Duodenal mucosa (tissue), 2 donors: ENCODE data around the gene EXOSC10.
A peak's percentile ranks its signal among the peaks of the same experiment; 100 is the strongest.
"Not testable (repeated sequence)": the region's sequence is repeated elsewhere in the genome, so short reads cannot be mapped to it uniquely, and the experiment has no call there.

Experiments used
- H3K27ac ChIP-seq: one replicate; pipeline ENCODE4 v1.7.0; 2013; ENCODE audit warnings: low read depth, low read length
- H3K27me3 ChIP-seq, 2 donors: one replicate each; pipeline ENCODE4 v1.7.0; 2013; ENCODE audit warnings: low read length in 2 of 2, control low read depth in 1 of 2; ENCODE audit not compliant: insufficient read depth in 2 of 2, control insufficient read depth in 1 of 2
- H3K36me3 ChIP-seq, 2 donors: one replicate each; pipeline ENCODE4 v1.7.0; 2013; ENCODE audit warnings: low read length in 2 of 2, control low read depth in 1 of 2; ENCODE audit not compliant: insufficient read depth in 2 of 2, control insufficient read depth in 1 of 2
- H3K4me1 ChIP-seq, 2 donors: one replicate each; pipeline ENCODE4 v1.7.0; 2013; ENCODE audit warnings: low read length in 2 of 2, control low read depth in 1 of 2; ENCODE audit not compliant: insufficient read depth in 2 of 2, control insufficient read depth in 1 of 2
- H3K4me3 ChIP-seq, 2 donors: one replicate each; pipeline ENCODE4 v1.7.0; 2013; ENCODE audit warnings: low read length in 2 of 2, low read depth in 1 of 2
- H3K9ac ChIP-seq, 2 donors: one replicate each; pipeline ENCODE4 v1.7.0; 2013; ENCODE audit warnings: low read length in 2 of 2, low read depth in 1 of 2
- H3K9me3 ChIP-seq, 2 donors: one replicate each; pipeline ENCODE4 v1.7.0; 2013; ENCODE audit warnings: low read length in 2 of 2, control low read depth in 1 of 2; ENCODE audit not compliant: control insufficient read depth in 1 of 2

EXOSC10 gene

DNA sequence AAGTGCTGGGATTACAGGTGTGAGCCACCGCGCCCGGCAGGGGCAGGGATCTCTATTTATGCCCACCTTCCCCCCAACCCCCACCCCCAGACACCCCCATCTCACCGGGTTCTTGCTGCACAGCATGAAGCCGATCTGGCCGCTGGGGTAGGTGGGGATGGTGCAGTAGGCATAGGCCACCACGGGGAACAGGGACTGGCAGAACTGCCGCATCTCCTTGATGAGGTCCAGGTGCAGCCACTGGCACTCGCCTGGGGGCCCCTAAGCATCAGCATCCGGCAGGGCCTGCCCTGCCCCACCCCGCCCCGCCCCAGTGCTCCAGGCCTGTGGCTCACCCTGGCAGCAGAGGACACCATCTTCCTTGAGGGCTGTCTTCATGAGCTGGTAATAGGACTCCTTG is 44.0 kb downstream of the EXOSC10 start:
- H3K36me3 ChIP-seq: peaks cover 0 to 22% of the 10 kb centered on the region in 2 donors
- H3K9me3 ChIP-seq: no peaks in the 10 kb centered on the region
- no peak overlapping the region for H3K9ac ChIP-seq
- H3K4me3 ChIP-seq: no peak overlapping the region
- no peak overlapping the region for H3K27ac ChIP-seq
- no peaks in the 10 kb centered on the region for H3K27me3 ChIP-seq
- peaks cover 14 to 23% of the 10 kb centered on the region in 2 donors for H3K4me1 ChIP-seq

GRCh38 chr1:11054666-11055065 is 45.0 kb downstream of the EXOSC10 start:
- H3K9ac ChIP-seq: no peak overlapping the region
- H3K27ac ChIP-seq: no peak overlapping the region
- no peaks in the 10 kb centered on the region for H3K27me3 ChIP-seq
- no peak overlapping the region for H3K4me3 ChIP-seq
- peaks cover 13 to 20% of the 10 kb centered on the region in 2 donors for H3K4me1 ChIP-seq
- H3K9me3 ChIP-seq: no peaks in the 10 kb centered on the region
- peaks cover 0 to 22% of the 10 kb centered on the region in 2 donors for H3K36me3 ChIP-seq

GRCh38 chr1:11054181-11054580 is 45.5 kb downstream of the EXOSC10 start:
- no peaks in the 10 kb centered on the region for H3K27me3 ChIP-seq
- peaks cover 0 to 22% of the 10 kb centered on the region in 2 donors for H3K36me3 ChIP-seq
- no peak overlapping the region for H3K27ac ChIP-seq
- no peaks in the 10 kb centered on the region for H3K9me3 ChIP-seq
- no peak overlapping the region for H3K9ac ChIP-seq
- H3K4me1 ChIP-seq: peaks cover 12 to 17% of the 10 kb centered on the region in 2 donors
- no peak overlapping the region for H3K4me3 ChIP-seq

GRCh38 chr1:11053758-11054137 is 45.9 kb downstream of the EXOSC10 start:
- H3K9me3 ChIP-seq: no peaks in the 10 kb centered on the region
- H3K4me1 ChIP-seq: peaks cover 8 to 13% of the 10 kb centered on the region in 2 donors
- no peak overlapping the region for H3K4me3 ChIP-seq
- H3K9ac ChIP-seq: no peak overlapping the region
- H3K36me3 ChIP-seq: peaks cover 0 to 22% of the 10 kb centered on the region in 2 donors
- H3K27me3 ChIP-seq: no peaks in the 10 kb centered on the region
- H3K27ac ChIP-seq: no peak overlapping the region

GRCh38 chr1:11052839-11053757 is 46.6 kb downstream of the EXOSC10 start:
- no peak overlapping the region for H3K9ac ChIP-seq
- peaks cover 4 to 9% of the 10 kb centered on the region in 2 donors for H3K4me1 ChIP-seq
- H3K9me3 ChIP-seq: no peaks in the 10 kb centered on the region
- H3K36me3 ChIP-seq: peaks cover 0 to 22% of the 10 kb centered on the region in 2 donors
- H3K27me3 ChIP-seq: no peaks in the 10 kb centered on the region
- H3K27ac ChIP-seq: peak overlapping the region; percentile 3
- H3K4me3 ChIP-seq: no peak overlapping the region

DNA sequence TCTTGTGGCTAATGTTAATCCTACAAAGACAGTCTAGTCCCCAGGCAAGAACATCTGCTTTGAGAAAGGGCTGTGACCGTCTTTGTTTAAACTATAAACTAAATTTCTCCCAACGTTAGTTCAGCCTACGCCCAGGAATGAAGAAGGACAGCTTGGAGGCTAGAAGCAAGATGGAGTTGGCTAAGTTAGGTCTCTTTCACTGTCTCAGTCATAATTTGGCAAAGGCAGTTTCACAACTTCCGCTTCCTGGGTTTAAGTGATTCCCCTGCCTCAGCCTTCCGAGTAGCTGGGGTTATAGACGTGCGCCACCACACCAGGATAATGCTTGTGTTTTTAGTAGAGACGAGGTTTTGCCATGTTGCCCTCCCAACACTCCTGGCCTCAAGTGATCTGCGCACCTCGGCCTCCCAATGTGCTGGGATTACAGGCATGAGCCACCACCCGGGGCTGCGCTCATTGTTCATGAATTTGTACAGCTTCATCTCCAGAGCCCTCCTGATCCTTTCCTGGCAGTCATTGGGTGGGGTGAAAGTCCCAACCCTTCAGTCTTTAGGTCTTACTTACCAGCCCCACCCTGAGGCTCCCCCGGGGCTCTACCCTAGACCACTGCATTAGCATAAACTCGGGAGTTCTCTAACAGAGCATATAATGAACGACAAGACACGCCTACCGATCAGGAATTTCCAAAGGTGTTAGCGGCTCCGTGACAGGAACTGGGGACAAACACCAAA is 47.7 kb downstream of the EXOSC10 start:
- no peaks in the 10 kb centered on the region for H3K9me3 ChIP-seq

GRCh38 chr1:11051121-11051520 is 48.5 kb downstream of the EXOSC10 start:
- H3K27ac ChIP-seq, H3K27me3 ChIP-seq, H3K9ac ChIP-seq, H3K4me3 ChIP-seq, H3K4me1 ChIP-seq, H3K36me3 ChIP-seq, H3K9me3 ChIP-seq: not testable (repeated sequence)

More for the DNA sequence above, 47.7 kb downstream of the EXOSC10 start:
- H3K9ac ChIP-seq: no peak overlapping the region
- H3K36me3 ChIP-seq: peaks cover 0 to 16% of the 10 kb centered on the region in 2 donors
- H3K27me3 ChIP-seq: no peaks in the 10 kb centered on the region
- no peak overlapping the region for H3K27ac ChIP-seq
- H3K4me3 ChIP-seq: no peak overlapping the region
- H3K4me1 ChIP-seq: peaks cover 4 to 9% of the 10 kb centered on the region in 2 donors

DNA sequence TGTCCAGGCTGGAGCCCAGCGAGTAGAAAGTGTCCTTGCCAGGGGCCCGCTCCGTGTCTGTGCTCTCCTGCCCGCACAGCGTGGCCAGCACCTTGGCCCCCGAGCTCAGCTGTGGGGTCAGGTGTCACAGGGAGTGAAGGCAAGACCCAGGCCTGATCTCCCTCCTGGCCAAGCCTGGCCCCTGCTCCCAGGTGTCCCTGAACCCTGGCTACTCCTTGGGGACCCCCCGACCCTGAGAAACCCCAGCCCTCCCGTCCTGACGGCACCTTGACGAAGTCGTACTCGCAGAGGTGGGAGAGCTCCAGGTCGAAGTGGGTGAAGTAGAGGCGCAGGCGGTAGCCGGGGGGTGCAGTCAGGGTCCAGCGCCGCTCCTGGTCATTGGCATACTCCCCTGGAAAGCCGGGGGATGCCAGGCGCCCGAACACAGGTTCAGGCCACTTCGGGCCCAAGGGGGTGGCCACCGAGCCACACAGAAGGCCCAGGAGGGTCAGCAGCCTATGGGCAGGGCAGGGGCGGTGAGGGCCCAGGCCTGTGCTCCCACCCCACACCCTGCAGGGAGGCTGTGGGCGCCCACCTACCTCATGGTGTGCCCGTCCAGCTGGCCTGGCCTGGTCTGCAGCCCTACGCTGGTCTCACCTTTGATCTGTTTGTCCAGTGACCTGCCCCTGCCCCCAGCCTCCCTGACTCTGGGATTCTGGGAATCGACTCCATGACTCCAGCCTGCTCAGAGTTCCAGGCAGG is 52.9 kb downstream of the EXOSC10 start, which contains the start of gene MASP2:
TSS of gene MASP2 (minus strand) at position 615 of the 741 bp plus-strand sequence. CDS start at position 583, 32 bp downstream.
- H3K9me3 ChIP-seq: no peaks in the 10 kb centered on the region
- no peaks in the 10 kb centered on the region for H3K27me3 ChIP-seq
- no peak within 1 kb of the TSS for H3K9ac ChIP-seq
- no peaks in the 10 kb centered on the region for H3K36me3 ChIP-seq
- no peaks in the 10 kb centered on the region for H3K4me1 ChIP-seq
- H3K27ac ChIP-seq: no peak within 1 kb of the TSS
- H3K4me3 ChIP-seq: no peak within 1 kb of the TSS

DNA sequence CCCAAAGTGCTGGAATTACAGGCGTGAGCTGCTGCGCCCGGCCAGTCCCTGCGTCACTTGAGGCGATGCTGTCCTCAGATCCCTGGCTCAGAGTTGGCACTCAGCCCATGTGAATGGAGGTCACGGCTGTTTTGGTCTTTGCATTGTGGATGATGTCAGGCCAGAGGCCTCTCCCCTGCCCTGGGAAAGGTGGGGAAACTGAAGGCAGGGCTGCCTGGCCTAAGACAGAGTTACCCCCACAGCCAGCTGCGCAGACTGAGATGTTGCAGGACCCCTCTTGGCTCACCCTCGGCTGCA is 53.5 kb downstream of the EXOSC10 start:
- Histone ChIP-seq H3K4me3 (no peak overlapping the region), H3K9ac (no peak overlapping the region), H3K27me3 (no peaks in the 10 kb centered on the region), H3K36me3 (no peaks in the 10 kb centered on the region), H3K9me3 (no peaks in the 10 kb centered on the region), H3K4me1 (no peaks in the 10 kb centered on the region), H3K27ac (no peak overlapping the region)
